Measurements from ENCODE around the gene MT1A. TPM values are rescaled to one million over a fixed set of nuclear protein-coding genes. Genes with fewer than 3 reads are reported as not detected.

The MT1A gene
- total RNA-seq, 1 experiment from 2014 or later = not detected

DNA sequence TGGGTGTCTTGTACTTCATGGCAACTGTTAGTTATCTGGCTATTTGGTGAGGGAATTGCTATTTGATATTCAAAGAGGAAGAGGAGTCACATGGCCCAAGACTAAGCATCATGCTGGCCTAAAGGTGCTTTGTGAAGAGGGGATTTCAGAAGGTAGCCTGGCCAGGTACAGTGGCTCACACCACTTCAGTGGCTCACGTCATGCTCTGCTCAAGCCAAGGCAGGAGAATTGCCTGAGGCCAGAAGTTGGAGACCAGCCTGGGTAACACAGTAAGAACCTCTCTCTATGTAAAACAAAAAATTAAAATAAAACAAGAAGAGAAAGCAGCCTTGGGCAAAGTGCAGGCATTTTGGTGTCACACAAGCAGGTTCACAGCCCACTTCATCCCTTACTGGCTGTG is 6.8 kb downstream of the MT1A start:
- peaks cover 11 to 21% of the 10 kb centered on the region in 2 experiments for H3K4me1 ChIP-seq (ENCODE audit: control insufficient read depth in 1 of 2, insufficient read depth in 2 of 2, low read length in 2 of 2)
- no peaks in the 10 kb centered on the region for H3K9me2 ChIP-seq (ENCODE audit: insufficient read depth)
- RAD21 ChIA-PET (ENCODE audit: low non-redundant PET in 1 of 2, low total read pairs in 2 of 2, uncharacterized antibody in 2 of 2, unreplicated experiment in 2 of 2) = no interaction called here
- no peak overlapping the region for H2AFZ ChIP-seq (ENCODE audit: low read depth, low read length, poor library complexity, severe bottlenecking)
- no peak for DNase-seq (ENCODE audit: low read depth, low spot score)
- no peak overlapping the region for H3K9ac ChIP-seq (ENCODE audit: low read length)
- intact Hi-C loops (cut with micrococcal nuclease) = no loop called here
- no peak overlapping the region for H3K4me3 ChIP-seq (replicated peaks in 1 of 2; ENCODE audit: low read depth in 1 of 2, low read length in 2 of 2)
- no peaks in the 10 kb centered on the region for H4K20me1 ChIP-seq (ENCODE audit: insufficient read depth)
- no peaks in the 10 kb centered on the region for H3K36me3 ChIP-seq (ENCODE audit: control insufficient read depth in 1 of 2, insufficient read depth in 2 of 2, low read length in 2 of 2)
- BruUV-seq (replicated peaks) = no TSS peak
- H3K27me3 ChIP-seq (ENCODE audit: insufficient read depth, low read length) = no peaks in the 10 kb centered on the region
- POLR2A ChIA-PET = no interaction called here
- no peak for ATAC-seq
- no peak overlapping the region for H3K4me2 ChIP-seq (ENCODE audit: low read length)
- H3K27ac ChIP-seq (ENCODE audit: low read depth, low read length) = no peak overlapping the region
- CTCF ChIA-PET = no interaction called here
- H3K79me2 ChIP-seq (ENCODE audit: insufficient read depth, low read length) = no peaks in the 10 kb centered on the region
- TF ChIP-seq, protein P1, sequence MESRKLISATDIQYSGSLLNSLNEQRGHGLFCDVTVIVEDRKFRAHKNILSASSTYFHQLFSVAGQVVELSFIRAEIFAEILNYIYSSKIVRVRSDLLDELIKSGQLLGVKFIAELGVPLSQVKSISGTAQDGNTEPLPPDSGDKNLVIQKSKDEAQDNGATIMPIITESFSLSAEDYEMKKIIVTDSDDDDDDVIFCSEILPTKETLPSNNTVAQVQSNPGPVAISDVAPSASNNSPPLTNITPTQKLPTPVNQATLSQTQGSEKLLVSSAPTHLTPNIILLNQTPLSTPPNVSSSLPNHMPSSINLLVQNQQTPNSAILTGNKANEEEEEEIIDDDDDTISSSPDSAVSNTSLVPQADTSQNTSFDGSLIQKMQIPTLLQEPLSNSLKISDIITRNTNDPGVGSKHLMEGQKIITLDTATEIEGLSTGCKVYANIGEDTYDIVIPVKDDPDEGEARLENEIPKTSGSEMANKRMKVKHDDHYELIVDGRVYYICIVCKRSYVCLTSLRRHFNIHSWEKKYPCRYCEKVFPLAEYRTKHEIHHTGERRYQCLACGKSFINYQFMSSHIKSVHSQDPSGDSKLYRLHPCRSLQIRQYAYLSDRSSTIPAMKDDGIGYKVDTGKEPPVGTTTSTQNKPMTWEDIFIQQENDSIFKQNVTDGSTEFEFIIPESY (IDR thresholded peaks at IDR 0.05; ENCODE audit: extremely low read depth, insufficient replicate concordance, low read length) = no peak
- TF ChIP-seq REST (IDR thresholded peaks at IDR 0.05; ENCODE audit: low read depth) (no peak), CEBPB (IDR thresholded peaks at IDR 0.05; ENCODE audit: low read depth) (no peak), CBX3 (IDR thresholded peaks at IDR 0.05; ENCODE audit: low read depth) (no peak), RAD21 (IDR thresholded peaks at IDR 0.05; ENCODE audit: low read depth) (no peak), SRF (IDR thresholded peaks at IDR 0.05; ENCODE audit: low read depth) (no peak), ZFX (IDR thresholded peaks at IDR 0.05) (no peak), CTCF (IDR thresholded peaks at IDR 0.05 in 2 of 3, conservative IDR thresholded peaks at IDR 0.05 in 1 of 3; ENCODE audit: borderline replicate concordance in 1 of 3, insufficient read depth in 1 of 3, low read depth in 2 of 3, low read length in 2 of 3) (no peak), POLR2AphosphoS5 (IDR thresholded peaks at IDR 0.05; ENCODE audit: low read depth, low read length) (no peak), TCF7L2 (IDR thresholded peaks at IDR 0.05; ENCODE audit: borderline replicate concordance, extremely low read depth, insufficient read depth, insufficient read length) (no peak), EGR1 (IDR thresholded peaks at IDR 0.05; ENCODE audit: low read depth) (no peak), ZNF274 (IDR thresholded peaks at IDR 0.05; ENCODE audit: low read depth, low read length) (no peak)
- no peaks in the 10 kb centered on the region for H3K9me3 ChIP-seq (ENCODE audit: control insufficient read depth in 1 of 2, insufficient read depth in 1 of 2, low read depth in 1 of 2, low read length in 2 of 2)

Measured in HCT116 (cell line).